Aorta (tissue), 5 donors: ENCODE results near the gene POLR2J3. TPM values are rescaled to one million over a fixed set of nuclear protein-coding genes. Genes with fewer than 3 reads are reported as not detected.
A peak's percentile ranks its signal among the peaks of the same experiment; 100 is the strongest.
"Not testable (repeated sequence)": the region's sequence is repeated elsewhere in the genome, so short reads cannot be mapped to it uniquely, and the experiment has no call there.

Experiments used
- ATAC-seq: fragments of 200-7000 bp; cut with Tn5 transposase; one replicate; pipeline ENCODE4 v1.9.1; 2022; ENCODE audit warnings: moderate library complexity; ENCODE audit not compliant: low FRiP score
- DNase-seq, 2 donors: peaks; one replicate each; pipeline ENCODE4 v3.0.0-alpha.2; 2020
- H3K27ac ChIP-seq, 2 donors: one replicate each; pipeline ENCODE4 v1.5.1; 2013; ENCODE audit warnings: low read length in 2 of 2, mild to moderate bottlenecking in 2 of 2, moderate library complexity in 2 of 2, control low read depth in 1 of 2, inconsistent platforms in 1 of 2, low read depth in 1 of 2
- H3K27me3 ChIP-seq, 2 donors: one replicate each; pipeline ENCODE4 v1.6.1; 2013; ENCODE audit warnings: control low read depth in 1 of 2, low read length in 1 of 2, mild to moderate bottlenecking in 1 of 2, moderate library complexity in 1 of 2; ENCODE audit not compliant: insufficient read depth in 2 of 2, control insufficient read depth in 1 of 2
- H3K36me3 ChIP-seq, 2 donors: one replicate each; pipeline ENCODE4 v1.6.1; 2013; ENCODE audit warnings: control low read depth in 1 of 2, low read length in 1 of 2, mild to moderate bottlenecking in 1 of 2; ENCODE audit not compliant: insufficient read depth in 2 of 2, control insufficient read depth in 1 of 2
- H3K4me1 ChIP-seq, 2 donors: one replicate each; pipeline ENCODE4 v1.6.1; 2013; ENCODE audit warnings: low read length in 2 of 2, control low read depth in 1 of 2, mild to moderate bottlenecking in 1 of 2, moderate library complexity in 1 of 2; ENCODE audit not compliant: insufficient read depth in 2 of 2, control insufficient read depth in 1 of 2
- H3K4me3 ChIP-seq, 2 donors: one replicate each; pipeline ENCODE4 v1.5.1; 2013; ENCODE audit warnings: low read length in 2 of 2, control low read depth in 1 of 2, mild to moderate bottlenecking in 1 of 2
- H3K9me3 ChIP-seq: one replicate; pipeline ENCODE4 v1.6.1; 2013; ENCODE audit warnings: mild to moderate bottlenecking, low read length; ENCODE audit not compliant: control insufficient read depth
- WGBS, 2 donors: extraction: QIAGEN DNeasy Blood & Tissue Kit; methylation state at CpG; one replicate each; pipeline ENCODE4 v1.1.7; 2013; 5-methylcytosine and 5-hydroxymethylcytosine counted together
- intact Hi-C, 2 donors: fragments of 100-400 bp; cut with DNase I; formaldehyde crosslinking; loops; one replicate each; pipeline versions ENCODE4 v1.14.2 to v1.15.0; 2022
- polyA plus RNA-seq, 2 donors: library from polyadenylated mRNA; stranded (reverse); fragments of 200-250 nt; gene quantifications; one replicate each; pipeline ENCODE4 v1.2.3, GENCODE V29; 2013
- total RNA-seq, 2 donors: library from RNA; stranded (reverse); fragmentation: NEBNext Ultra II Directional; extraction: Animal tissue kit (Norgen Biotek cat#: 25700); gene quantifications; one replicate each; pipeline ENCODE4 v1.2.1, GENCODE V29; 2021
- donor health status: healthy with polysubstance abuse.
- donor health status: Bipolar disorder and iron deficiency.
- donor health status: DM: no; HTN: no; CAD: no.
- donor health status: DM: no; HTN: no; CAD: no.
- donor health status: DM: yes; HTN: yes; CAD: no.

Gene POLR2J3
- total and polyA plus RNA-seq, 4 donors = 27.5 to 69.9 (median 50.1) TPM

- intact Hi-C loops, H3K36me3 ChIP-seq, H3K9me3 ChIP-seq, H3K27ac ChIP-seq, H3K4me3 ChIP-seq, H3K4me1 ChIP-seq, H3K27me3 ChIP-seq, ATAC-seq: not testable (repeated sequence)
- WGBS, 2 donors = 91 to 92% methylated on average over 4 of the region's 6 CpGs
- peak; percentile 23 to 27 for DNase-seq
These were observed 31.8 kb downstream of the POLR2J3 start for GRCh38 chr7:102540604-102541003.

- ATAC-seq, H3K4me3 ChIP-seq, H3K27me3 ChIP-seq, H3K36me3 ChIP-seq, H3K4me1 ChIP-seq, intact Hi-C loops, H3K9me3 ChIP-seq, H3K27ac ChIP-seq, DNase-seq: not testable (repeated sequence)
- 61 to 92% methylated on average over 2 to 4 of the region's 8 CpGs for WGBS, 2 donors
These were observed 37.2 kb downstream of the POLR2J3 start for GRCh38 chr7:102535062-102535615.

DNA sequence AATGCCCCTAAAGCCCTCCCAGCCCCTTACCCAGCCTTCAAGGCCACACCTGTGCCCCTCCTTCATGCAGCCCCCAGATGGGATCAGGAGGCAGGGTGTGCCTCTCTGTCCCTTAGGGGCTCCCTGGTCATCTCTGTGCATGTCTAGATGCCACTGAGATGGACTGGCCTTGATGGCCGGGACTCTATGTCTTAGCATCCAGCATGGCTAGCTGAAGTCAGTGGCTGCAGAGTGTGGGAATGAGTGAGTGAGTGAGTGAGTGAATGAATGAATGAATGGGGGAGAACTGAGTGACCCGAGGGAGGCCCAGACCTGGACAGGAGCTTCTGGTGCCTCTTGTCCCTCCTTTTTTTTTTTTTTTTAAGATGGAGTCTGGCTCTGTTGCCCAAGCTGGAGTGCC lies 40.3 kb downstream of the POLR2J3 start:
- ATAC-seq, H3K4me3 ChIP-seq, DNase-seq, H3K4me1 ChIP-seq, H3K9me3 ChIP-seq, H3K27me3 ChIP-seq, H3K36me3 ChIP-seq, H3K27ac ChIP-seq, intact Hi-C loops: not testable (repeated sequence)
- WGBS, 2 donors = 79 to 95% methylated on average over 2 of the region's 2 CpGs

GRCh38 chr7:102531583-102531982 lies 40.8 kb downstream of the POLR2J3 start:
- intact Hi-C loops, H3K27ac ChIP-seq, H3K9me3 ChIP-seq, H3K27me3 ChIP-seq, H3K4me1 ChIP-seq, ATAC-seq, H3K36me3 ChIP-seq, H3K4me3 ChIP-seq: not testable (repeated sequence)
- DNase-seq = peak; percentile 50 to 66
- no CpG with 5 or more reads among the region's 7 CpGs for WGBS, 2 donors

DNA sequence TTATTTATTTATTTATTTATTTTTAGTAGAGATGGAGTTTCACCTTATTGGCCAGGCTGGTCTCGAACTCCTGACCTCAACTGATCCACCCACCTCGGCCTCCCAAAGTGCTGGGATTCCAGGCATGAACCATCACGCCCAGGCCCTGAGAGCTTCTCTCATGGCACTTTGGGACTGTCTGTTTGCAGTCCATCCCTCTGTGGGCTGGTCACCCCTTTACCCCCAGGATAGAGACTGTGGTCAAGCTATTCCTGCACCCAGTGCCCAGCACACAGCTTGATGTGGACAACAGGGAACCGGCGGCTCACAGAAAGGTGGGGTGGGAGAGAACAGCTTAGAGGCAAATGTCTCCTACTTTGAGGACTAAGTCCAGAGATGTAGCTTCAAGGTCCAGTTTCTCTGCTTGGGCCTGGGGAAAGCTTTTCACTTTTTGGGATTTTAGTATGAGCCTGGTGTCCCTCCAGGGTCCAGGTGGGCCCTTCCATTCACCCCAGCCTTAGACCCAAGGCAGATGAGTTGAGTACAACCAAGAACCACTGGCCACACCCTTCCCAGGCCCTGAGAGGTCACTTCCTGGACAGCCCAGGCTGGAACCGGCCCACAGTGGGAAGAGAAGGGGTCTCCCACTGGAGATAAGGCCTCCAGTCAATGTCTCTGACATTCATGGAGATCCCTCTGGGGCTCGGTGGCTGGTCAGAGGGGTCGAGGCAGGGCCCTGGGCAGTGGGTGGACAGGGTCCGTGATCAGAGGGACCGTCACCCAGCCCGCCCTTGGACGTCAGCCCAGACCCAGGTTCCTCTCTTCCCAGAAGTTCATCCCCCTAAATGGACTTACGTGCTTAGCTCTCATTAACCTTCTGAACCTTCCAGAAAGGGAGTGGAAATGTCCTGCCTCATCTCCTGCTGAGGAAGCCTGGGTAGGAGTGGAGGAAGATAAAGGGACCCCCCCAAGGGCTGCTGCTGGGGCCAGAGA lies 44.3 kb downstream of the POLR2J3 start:
- peak; percentile 22 for ATAC-seq
- 93 to 100% methylated on average over 1 to 3 of the region's 13 CpGs for WGBS, 2 donors
- intact Hi-C loops, H3K4me3 ChIP-seq, H3K27ac ChIP-seq, H3K36me3 ChIP-seq, H3K27me3 ChIP-seq, H3K9me3 ChIP-seq, H3K4me1 ChIP-seq: not testable (repeated sequence)
- peak in 1 of 2 donors; percentile 13 for DNase-seq

- H3K36me3 ChIP-seq, H3K4me3 ChIP-seq, H3K9me3 ChIP-seq, H3K4me1 ChIP-seq, H3K27me3 ChIP-seq, intact Hi-C loops, H3K27ac ChIP-seq: not testable (repeated sequence)
- ATAC-seq (peak; percentile 39), DNase-seq (peak in 1 of 2 donors; percentile 2)
- 65 to 74% methylated on average over 1 of the region's 8 CpGs for WGBS, 2 donors
These were observed 45.2 kb downstream of the POLR2J3 start for GRCh38 chr7:102527182-102527581.

GRCh38 chr7:102524803-102525202 lies 47.6 kb downstream of the POLR2J3 start:
- intact Hi-C loops, H3K4me3 ChIP-seq, H3K4me1 ChIP-seq, H3K27ac ChIP-seq, H3K27me3 ChIP-seq, H3K36me3 ChIP-seq, H3K9me3 ChIP-seq: not testable (repeated sequence)
- DNase-seq (peak; percentile 24 to 33), ATAC-seq (peak; percentile 3)
- WGBS, 2 donors = 38 to 65% methylated on average over 1 of the region's 2 CpGs

DNA sequence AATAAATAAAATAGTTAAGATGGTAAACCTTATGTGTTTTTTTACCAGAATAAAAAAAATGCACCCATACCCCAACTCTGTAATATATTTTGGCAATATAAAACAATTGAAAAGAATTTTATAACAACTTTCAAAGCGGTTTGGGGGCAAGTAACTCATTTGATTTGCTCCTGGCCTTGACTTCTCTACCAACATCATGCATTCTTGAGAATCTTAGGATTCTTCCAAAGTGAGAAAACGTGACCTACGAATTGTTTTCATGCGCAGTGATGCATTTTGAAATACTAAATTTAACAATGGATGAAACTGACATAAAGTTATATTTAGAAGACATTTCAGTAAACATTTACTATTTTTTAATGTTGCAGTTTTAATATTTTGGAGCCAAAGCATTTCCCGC lies 51.6 kb downstream of the POLR2J3 start:
- H3K27ac ChIP-seq, intact Hi-C loops, H3K4me3 ChIP-seq, DNase-seq, H3K4me1 ChIP-seq, H3K36me3 ChIP-seq, H3K9me3 ChIP-seq, ATAC-seq, H3K27me3 ChIP-seq: not testable (repeated sequence)
- WGBS, 2 donors = 70% methylated on average over 3 of the region's 5 CpGs; no CpG with 5 or more reads in 1 of the 2 donors
